LoVo (cell line): ENCODE results near the gene ARPC1B.
"Not testable (repeated sequence)": the region's sequence is repeated elsewhere in the genome, so short reads cannot be mapped to it uniquely, and the experiment has no call there.

Experiments used
- DNase-seq: peaks from one replicate; pipeline ENCODE4 v3.0.0-alpha.2; 2016; ENCODE audit warnings: low spot score

The ARPC1B gene

DNA sequence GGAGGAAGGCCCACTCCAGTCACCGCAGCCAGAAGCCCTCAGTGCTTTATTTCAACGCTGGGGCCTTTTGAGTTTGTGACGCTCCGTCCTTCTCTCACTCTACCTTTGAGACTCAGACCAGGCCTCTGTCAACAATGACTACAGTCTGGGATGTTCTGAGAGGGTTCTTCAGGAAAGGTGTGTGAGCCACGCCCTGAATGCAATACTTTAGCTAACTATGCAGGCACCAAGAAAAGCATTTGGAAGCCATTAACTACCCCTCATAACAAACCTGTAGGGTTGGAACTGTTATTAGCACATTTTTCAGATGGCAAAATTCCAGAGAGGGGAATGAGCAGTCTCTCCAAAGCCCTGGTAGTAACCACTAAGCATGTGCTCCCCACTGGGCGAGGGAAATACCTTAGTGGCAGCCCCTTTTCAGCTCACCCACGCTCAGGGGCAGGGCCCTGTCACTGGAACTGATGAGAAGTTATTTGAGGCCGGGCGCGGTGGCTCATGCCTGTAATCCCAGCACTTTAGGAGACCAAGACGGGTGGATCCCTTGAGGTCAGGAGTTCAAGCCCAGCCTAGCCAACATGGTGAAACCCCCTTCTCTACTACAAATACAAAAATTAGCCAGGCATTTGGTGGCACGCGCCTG lies 5.7 kb upstream of the ARPC1B start:
- no peak for DNase-seq

DNA sequence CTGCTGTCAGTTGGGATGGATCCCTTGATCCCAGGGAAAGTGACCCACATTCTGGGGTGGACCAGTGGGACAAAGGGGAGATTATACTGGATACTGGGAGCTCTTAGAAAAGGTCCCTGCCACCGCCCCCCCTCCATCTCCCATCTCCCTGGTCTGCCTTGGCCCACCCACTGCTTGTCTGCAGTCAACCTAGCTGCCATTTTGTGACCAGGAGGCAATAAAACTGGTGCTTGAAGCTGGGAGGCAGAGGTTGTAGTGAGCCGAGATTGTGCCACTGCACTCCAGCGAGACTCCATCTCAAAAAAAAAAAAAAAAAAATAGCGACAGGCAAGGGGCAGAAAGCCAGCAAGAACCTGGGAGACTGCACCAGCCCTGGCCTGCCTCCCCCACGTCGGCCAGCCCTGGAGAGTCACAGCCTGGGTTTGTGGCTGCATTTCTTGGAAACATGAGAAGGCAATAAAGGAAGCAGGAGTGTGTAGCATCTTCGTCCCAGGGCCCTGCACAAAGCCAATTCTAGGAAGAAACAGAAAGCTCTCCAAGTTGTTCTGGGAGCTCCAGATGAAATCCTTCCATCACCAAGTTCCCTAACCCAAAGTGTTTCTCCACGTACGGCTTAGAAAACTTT lies 4.7 kb upstream of the ARPC1B start:
- DNase-seq, result no peak

DNA sequence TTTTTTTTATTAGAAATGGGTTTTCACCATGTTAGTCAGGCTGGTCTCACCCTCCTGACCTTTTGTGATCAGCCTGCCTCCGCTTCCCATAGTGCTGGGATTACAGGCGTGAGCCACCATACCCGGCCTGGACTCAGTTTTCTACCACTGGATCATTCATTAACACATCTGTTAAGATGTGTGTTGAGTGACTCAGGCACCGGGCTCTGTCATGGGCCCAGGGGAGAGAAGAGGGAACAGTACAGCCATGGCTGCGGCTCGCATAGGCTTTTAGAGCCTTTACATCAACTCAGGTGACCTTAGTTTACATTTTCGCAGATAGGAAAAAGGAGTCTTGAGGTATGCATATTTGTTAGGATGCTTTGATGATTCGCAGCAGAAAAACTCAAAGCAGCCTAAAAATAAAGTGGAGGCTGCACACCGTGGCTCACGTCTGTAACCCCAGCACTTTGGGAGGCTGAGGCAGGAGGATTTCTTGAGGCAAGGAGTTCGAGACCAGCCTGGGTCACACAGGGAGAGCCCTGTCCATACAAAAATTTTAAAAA lies 3.1 kb upstream of the ARPC1B start:
- no peak for DNase-seq

DNA sequence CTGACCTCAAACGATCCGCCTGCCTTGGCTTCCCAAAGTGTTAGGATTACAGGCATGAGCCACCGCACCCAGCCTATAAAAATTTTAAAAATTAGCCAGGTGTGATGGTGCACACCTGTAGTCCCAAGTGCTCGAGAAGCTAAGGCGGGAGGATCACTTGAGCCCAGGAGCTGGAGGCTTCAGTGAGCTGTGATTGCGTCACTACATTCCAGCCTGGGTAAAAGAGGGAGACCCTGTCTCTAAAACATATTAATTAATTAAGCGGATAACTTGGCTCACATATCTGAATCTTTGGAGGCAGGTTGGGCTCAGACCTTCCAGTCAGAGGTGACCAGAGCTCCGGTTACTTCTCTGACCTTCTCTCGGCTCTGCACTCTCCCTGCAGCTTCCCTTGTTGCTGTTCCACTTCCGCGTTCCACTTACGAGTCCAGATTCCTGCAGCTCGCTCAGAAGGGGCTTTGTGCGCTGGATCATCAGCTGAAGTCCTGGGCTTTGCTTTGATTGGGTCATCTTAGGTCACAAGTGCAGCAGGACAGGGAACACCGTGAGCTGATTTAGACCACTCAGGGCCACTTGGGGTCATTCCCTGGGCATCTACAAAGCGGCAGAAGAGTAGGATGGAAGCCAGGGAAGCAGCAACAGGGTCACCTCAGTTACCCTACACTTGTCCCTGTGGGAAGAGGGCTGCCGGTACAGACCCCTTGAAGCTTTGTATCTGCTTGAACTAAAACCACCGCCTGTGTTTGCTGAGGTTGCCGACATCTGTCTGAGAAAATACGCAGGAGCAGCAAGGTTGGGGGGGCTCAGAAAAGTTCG lies 2.0 kb upstream of the ARPC1B start:
- no peak for DNase-seq

DNA sequence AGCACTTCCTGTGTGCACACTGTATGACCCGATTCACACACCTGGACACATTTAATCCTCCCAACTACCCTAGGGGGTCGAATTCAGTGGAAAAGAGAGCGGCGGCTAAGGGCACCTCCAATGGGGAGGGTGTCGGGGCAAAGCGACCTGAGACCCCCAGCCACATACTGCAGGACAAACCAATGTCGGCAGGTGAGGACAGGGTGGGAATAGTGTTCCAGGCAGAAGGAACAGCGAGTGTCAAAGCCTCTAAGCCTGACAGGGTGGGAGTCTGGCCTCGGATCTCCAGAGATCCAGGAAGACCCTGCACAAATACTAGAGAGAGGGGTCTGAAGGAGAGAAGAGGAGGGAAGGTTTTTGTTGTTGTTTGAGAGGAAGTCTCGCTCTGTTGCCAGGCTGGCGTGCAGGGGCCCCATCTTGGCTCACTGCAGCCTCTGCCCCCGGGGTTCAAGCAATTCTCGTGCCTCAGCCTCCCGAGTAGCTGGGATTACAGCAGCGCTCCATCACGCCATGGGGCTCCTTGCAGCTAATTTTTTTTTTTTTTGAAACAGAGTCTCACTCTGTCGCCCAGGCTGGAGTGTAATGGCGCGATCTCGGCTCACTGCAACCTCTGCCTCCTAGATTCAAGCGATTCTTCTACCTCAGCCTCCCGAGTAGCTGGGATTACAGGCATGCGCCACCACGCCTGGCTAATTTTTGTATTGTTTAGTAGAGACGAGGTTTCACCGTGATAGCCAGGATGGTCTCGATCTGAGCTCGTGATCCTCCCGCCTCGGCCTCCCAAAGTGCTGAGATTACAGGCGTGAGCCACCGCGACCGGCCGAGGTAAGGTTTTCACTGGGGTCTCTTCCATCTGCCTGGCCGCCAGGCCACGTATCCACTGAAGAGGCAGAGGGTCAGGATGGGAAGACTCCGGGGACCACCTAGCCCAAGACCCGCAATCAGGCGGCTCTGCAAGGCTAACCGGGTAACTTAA lies 1.2 kb upstream of the ARPC1B start:
- no peak for DNase-seq

DNA sequence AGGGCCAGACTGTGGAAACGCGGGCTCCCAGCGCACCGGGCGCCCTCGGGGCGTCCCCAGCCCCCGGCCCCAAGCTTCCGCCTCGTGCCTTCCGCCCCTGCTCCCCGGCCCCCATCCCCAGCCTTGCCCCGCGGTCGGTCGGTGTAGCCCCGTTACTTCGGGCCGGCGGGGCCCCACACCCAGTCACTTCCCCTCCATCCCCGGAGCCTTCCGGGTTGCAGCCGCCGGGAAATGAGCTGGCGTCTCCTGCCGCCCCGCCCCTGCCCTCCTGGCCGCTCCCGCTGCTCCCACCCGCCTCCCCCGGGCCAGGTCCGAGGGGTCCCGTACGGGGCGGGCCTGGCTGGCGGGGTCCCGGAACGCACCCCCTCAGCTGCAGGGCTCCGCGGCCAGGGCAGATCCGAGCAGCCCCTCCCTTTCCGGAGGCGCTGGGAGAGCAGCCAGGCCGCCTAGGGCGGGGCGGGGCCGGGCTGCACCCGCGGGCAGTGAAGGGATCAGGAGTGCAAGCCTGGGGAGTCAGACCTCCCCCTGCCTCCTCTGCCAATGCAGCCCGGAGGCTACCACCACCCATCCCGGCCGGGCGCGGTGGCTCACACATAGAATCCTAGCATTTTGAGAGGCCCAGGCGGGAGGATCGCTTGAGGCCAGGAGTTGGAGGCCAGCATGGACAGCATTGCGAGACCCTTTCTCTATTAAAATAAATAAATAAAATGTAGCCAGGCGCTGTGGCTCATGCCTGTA lies 709 bp downstream of the ARPC1B start:
- DNase-seq, result peak; percentile 79

DNA sequence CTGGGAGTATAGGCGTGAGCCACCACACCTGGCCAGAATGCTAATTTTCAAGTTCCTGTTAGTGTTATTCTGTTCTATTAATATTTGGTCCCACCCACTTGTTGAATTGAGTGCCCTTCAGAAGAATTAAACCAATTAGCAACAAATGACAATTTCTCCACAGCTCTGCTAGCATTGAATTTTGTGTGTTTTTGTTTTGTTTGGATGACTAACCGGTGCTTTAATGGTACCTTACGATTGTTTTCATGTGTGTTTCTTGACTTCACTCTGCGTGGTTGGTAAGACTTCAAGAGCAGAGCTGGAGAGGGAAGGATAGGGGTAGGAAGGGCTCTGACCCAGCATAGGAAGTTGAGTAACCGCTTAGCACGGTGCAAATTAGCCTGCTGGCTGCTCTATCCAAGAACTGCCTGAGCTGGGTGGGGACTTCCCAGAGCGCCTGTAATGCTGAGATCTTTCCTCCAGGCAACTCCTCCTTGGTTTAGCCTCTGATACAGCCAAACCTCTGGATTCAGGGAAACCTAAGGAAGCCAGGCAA lies 4.6 kb downstream of the ARPC1B start:
- DNase-seq, result no peak

DNA sequence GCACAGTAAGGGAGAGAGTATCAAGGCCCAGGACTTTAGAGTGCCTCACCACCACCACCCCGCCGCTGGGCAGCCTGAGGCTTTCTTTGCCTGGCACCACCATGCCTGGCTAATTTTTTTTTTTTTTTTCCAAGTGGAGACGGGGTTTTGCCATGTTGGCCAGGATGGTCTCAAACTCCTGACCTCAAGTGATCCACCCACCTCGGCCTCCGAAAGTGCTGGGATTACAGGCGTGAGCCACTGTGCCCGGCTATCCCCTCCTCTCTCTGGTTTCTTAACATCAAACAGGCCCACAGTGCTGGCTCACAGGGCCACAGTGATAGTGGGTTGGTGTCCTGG lies 5.1 kb downstream of the ARPC1B start:
- not testable (repeated sequence) for DNase-seq

DNA sequence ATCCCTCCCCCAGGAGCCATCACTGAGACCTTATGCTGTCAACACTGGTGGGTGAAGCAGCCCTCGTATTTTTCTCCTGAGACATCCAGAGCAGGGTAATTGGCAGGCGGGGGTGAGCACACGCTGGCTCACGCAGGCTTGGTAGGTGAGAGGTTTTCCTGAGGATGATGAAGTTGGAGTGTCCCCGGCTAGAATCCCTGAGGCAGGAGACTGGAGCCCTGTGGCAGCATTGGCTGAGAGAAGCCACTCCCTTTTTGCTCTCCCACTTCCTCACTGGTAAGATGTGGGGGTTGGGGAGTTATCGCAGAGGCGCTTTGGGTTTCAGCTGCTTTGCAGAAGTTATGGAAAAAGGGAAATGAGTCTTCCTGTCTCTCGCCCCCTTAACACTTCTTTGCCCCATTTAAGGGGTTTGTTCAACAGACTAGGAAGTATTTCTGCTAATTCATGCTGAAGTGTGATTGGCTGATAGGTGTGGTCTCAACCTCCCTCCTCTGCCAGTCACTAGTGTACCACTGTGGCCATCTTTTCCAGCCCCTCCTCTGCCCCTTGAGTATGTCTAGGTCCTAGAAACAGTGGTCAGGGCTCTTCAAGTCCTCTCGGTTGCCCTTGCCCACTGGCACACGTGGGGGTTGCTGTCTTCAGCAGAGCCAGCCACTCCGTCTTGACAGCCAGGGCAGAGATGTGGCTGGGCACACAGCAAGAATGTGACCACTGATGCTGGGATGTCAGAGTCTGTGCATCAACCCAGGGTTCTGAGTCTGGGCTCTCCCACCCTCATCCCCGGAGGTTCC lies 5.7 kb downstream of the ARPC1B start:
- DNase-seq, result no peak

DNA sequence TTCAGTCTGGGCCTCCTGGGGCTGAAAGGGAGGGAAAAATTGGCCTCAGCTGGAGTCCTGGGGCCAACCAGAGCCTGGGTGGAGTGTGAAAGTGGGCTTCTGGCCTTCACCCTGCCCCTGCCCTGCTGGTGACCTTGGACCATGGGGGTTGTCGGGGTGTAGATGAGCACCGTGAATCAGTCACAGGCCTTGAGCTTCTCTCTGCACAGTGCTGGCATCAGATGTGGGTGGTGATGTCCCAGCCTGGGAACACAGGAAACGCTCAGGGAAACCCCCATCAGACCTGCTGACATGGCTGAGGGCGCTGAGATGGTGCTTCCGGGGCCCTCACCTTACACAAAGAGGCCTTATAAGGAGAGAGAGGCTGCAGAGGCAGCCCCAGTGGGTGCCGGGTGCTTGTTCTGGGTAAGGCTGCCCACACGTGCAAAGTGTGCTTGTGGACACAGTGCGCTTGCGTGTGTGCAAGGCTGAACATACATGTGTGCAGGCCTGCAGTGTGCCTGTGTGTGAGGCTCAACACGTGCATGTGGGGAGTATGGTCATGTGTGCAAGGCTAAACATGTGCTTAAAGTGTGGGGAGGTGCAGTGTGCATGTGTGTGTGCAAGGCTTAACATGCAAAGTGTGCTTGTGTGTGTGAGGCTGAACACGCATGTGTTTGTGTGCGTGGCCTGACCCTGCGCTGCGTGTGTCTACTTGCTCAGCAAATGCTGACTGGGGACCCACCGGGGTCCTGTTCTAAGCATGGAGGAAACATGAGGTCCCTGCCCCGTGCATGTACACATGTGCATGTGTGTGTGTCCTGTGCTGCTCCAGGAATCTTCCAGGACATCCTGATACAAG lies 6.5 kb downstream of the ARPC1B start:
- no peak for DNase-seq

DNA sequence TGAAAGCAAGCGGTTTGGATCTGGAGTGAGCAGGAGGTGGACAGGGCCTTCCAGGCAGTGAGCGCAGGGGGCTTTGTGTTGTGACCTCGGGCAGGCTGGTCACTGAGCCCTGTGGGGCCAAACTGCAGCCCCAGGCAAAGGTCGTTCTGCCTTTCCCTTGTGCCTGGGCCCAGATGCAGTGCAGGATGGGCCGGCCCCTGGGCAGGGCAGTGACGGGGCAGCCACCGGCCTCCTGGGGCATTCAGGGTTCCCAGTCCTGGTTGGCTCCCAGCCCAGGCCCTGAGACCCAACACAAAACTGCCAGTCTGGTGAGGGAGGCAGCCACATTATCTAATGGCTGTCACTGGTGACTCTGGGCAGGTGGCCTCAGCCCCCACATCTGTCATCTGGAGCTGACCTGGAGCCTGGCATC lies 7.1 kb downstream of the ARPC1B start:
- no peak for DNase-seq

DNA sequence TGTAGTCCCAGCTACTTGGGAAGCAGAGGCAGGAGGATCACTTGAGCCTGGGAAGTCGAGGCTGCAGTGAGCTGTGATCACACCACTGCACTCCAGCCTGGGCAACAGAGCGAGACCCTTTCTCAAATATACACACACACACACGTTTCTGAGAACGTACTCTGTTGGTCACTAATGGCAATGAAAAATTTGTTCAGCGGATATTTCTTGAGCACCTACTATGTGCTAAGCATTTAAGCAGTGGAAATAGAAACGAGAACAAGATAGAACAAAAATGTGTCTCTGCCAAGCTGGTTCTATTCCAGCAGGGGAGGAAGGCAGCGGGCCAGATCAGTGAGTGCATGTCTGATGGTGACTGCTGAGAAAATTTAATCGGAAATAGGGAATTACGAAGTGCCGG lies 8.7 kb downstream of the ARPC1B start:
- no peak for DNase-seq

DNA sequence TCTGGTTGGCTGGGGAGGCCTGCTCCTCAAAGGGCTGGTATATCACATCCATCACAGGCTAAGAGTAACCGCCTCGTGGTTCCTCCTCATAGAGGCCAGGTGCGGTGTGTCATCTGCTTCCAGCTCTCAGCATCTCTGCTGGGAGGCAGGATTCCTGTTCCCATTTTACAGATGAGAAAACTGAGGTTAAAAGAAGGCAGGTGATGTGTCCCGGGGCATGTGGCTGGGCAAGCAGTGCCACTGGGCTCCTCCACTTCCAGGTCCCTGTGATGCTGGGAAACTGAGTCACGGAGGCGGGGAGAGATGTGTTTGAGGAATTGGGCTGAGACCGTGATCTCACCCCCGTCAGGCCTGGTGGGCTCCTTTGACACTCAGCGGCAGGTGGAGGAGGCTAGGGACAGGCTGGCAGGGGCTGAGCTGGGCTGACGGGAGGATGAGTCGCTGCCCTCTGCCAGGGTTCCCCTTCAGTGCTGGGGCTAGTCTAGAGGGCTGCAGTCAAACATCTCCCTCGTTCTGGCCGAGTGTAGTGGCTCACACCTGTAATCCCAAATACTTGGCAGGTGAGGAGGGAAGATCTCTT lies 9.4 kb downstream of the ARPC1B start:
- no peak for DNase-seq

DNA sequence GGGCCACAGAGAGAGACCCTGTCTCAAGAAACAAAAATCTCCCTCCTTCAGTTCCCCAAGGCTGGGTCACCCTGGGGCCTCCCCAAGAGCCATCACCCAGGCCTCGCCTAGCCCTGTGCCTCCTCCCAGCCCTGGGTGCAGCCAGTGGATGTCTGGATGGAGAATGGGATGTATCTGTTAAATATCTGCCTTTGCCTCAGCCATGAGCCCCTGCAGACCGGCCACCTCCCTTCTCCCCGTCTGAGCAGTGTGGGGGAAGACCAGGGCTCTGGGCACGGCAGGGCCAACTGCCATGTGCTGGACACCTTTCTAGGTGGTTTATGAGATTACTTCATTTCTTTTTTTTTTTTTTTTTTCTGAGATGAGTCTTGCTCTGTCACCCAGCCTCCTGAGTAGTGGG lies 10.0 kb downstream of the ARPC1B start:
- DNase-seq, result no peak

DNA sequence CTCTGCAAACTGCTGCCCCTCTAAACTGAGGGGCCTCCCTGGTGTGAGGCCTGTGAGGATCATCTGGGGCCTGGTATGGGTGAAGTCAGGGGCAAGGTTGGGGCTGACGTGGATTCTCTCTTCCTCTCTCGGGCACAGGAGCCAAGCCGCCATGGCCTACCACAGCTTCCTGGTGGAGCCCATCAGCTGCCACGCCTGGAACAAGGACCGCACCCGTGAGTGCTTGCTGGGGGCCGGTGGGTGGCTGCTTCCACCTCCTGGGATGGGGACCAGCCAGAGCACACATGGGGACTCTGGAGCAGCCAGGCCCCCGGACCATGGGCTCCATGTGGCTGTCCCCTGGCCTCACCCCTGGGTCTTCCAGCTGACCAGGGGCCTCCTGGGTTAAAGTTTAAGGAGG lies 11.0 kb downstream of the ARPC1B start:
- no peak for DNase-seq

DNA sequence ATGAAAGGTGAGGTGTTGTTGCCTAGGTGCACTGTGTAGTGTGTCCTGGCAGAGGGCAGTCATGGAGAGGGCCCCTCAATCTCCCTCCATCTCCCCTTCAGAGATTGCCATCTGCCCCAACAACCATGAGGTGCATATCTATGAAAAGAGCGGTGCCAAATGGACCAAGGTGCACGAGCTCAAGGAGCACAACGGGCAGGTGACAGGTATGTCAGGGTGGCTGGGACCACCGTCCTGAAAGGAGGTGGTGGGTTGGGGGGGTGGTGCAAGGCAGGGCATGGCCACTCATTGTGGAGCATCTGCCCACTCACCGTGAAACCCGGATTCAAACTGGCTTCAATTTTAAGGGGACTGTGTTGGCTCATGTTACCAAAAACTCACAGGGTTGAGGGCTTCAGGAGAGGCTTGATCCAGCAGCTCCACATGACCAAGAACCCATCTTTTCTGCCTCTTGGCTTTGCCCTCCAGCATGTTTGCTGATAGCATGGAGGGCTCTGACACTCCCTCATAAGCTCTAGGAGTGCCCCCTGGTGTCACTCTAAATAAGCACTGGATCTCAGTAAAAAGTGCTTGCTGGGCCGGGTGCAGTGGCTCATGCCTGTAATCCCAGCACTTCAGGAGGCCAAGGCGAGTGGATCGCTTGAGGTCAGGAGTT lies 12.2 kb downstream of the ARPC1B start:
- no peak for DNase-seq

DNA sequence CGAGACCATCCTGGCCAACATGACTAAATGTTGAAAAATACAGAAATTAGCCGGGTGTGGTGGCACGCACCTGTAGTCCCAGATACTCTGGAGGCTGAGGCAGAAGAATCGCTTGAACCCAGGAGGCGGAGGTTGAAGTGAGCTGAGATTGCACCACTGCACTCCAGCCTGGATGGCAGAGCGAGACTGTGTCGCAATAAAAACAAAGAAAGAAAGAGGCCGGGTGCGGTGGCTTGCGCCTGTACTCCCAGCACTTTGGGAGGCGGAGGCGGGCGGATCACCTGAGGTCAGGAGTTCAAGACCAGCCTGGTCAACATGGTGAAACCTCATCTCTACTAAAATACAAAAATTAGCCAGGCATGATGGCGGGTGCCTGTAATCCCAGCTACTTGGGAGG lies 12.7 kb downstream of the ARPC1B start:
- DNase-seq, result not testable (repeated sequence)

DNA sequence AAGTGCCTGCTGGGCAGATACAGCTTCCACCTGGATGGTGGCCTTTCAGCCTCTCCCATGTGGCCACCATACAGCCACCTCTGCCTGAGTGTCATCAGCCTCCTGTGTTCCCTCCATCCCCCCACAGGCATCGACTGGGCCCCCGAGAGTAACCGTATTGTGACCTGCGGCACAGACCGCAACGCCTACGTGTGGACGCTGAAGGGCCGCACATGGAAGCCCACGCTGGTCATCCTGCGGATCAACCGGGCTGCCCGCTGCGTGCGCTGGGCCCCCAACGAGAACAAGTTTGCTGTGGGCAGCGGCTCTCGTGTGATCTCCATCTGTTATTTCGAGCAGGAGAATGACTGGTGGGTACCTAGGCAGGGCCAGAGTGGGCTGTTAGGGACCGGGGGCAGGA lies 13.4 kb downstream of the ARPC1B start:
- no peak for DNase-seq
